Coronary artery (tissue), 2 donors: ENCODE measurements around the gene FHAD1.
"Not testable (repeated sequence)": the region's sequence is repeated elsewhere in the genome, so short reads cannot be mapped to it uniquely, and the experiment has no call there.

Experiments used
- DNase-seq: peaks from one replicate; pipeline ENCODE4 v3.0.0-alpha.2; 2017; ENCODE audit warnings: low spot score
- H3K27ac ChIP-seq, 2 donors: fragments of 200-600 bp; sonication (generic); one replicate each; pipeline ENCODE4 v1.5.1; 2016 to 2019
- H3K4me3 ChIP-seq: fragments of 200-600 bp; sonication (generic); 2 replicates; pipeline ENCODE4 v1.5.1; 2016; ENCODE audit warnings: mild to moderate bottlenecking, moderate library complexity
- CTCF ChIP-seq: fragments of 200-600 bp; sonication (generic); IDR thresholded peaks from one replicate; pipeline ENCODE4 v1.5.1; 2019; ENCODE audit warnings: antibody characterized with exemption

FHAD1 gene

GRCh38 chr1:15290382-15290781 lies 43.4 kb downstream of the FHAD1 start:
- TF ChIP-seq CTCF = no peak
- no peak overlapping the region for H3K4me3 ChIP-seq
- no peak for DNase-seq
- no peak overlapping the region for H3K27ac ChIP-seq

- no peak for DNase-seq
- no peak overlapping the region for H3K4me3 ChIP-seq
- TF ChIP-seq CTCF = no peak
- H3K27ac ChIP-seq = no peak overlapping the region
These were observed 48.7 kb downstream of the FHAD1 start for GRCh38 chr1:15295696-15296095.

- TF ChIP-seq CTCF = no peak
- DNase-seq = no peak
- H3K4me3 ChIP-seq = no peak overlapping the region
- no peak overlapping the region for H3K27ac ChIP-seq
These were observed 49.7 kb downstream of the FHAD1 start for GRCh38 chr1:15296585-15297321.

- H3K27ac ChIP-seq, DNase-seq, H3K4me3 ChIP-seq: not testable (repeated sequence)
These were observed 51.0 kb downstream of the FHAD1 start for GRCh38 chr1:15297975-15298374.

GRCh38 chr1:15299179-15299578 lies 52.2 kb downstream of the FHAD1 start:
- no peak for TF ChIP-seq CTCF
- H3K4me3 ChIP-seq = no peak overlapping the region
- no peak overlapping the region for H3K27ac ChIP-seq
- DNase-seq = no peak

- Histone ChIP-seq H3K27ac (no peak overlapping the region), H3K4me3 (no peak overlapping the region)
- DNase-seq = no peak
- no peak for TF ChIP-seq CTCF
These were observed 52.8 kb downstream of the FHAD1 start for GRCh38 chr1:15299806-15300205.

- DNase-seq = no peak
- no peak overlapping the region for H3K27ac ChIP-seq
- no peak for TF ChIP-seq CTCF
- H3K4me3 ChIP-seq = no peak overlapping the region
These were observed 56.9 kb downstream of the FHAD1 start for GRCh38 chr1:15303935-15304334.
